WTC11 (cell line): ENCODE measurements around the gene AMER3. TPM values are rescaled to one million over a fixed set of nuclear protein-coding genes. Genes with fewer than 3 reads are reported as not detected.
A peak's percentile ranks its signal among the peaks of the same experiment; 100 is the strongest.

Source experiments
- ATAC-seq: fragments of 200-7000 bp; cut with Tn5 transposase; 2 replicates; pipeline ENCODE4 v1.10.0; 2021; ENCODE audit warnings: mild to moderate bottlenecking, moderate library complexity
- CTCF ChIA-PET: fragments of 300-600 bp; sonication (Branson Sonifier 250); formaldehyde crosslinking; loops from one replicate; lab custom pipeline; 2021; ENCODE audit warnings: antibody characterized with exemption; lab: Charles Lee
- POLR2A ChIA-PET: fragments of 350-600 bp; sonication (Branson Sonifier 250); formaldehyde crosslinking; loops from one replicate; lab custom pipeline; 2021; ENCODE audit warnings: antibody characterized with exemption; lab: Charles Lee
- DNase-seq: peaks from one replicate; pipeline ENCODE4 v3.0.0; 2021; ENCODE audit warnings: low spot score
- H3K27ac Mint-ChIP-seq: 2 replicates; pipeline ENCODE4 v1.8.0; 2021; ENCODE audit warnings: mixed read lengths
- H3K27me3 Mint-ChIP-seq: 2 replicates; pipeline ENCODE4 v1.8.0; 2021; ENCODE audit warnings: low read depth, mild to moderate bottlenecking, moderate library complexity, mixed read lengths
- H3K36me3 Mint-ChIP-seq: 2 replicates; pipeline ENCODE4 v1.8.0; 2021; ENCODE audit warnings: mixed read lengths
- H3K4me1 Mint-ChIP-seq: 2 replicates; pipeline ENCODE4 v1.8.0; 2022; ENCODE audit warnings: mixed read lengths
- H3K4me3 Mint-ChIP-seq: 2 replicates; pipeline ENCODE4 v1.8.0; 2021; ENCODE audit warnings: mild to moderate bottlenecking, moderate library complexity, mixed read lengths
- H3K9me3 Mint-ChIP-seq: 2 replicates; pipeline ENCODE4 v1.8.0; 2021; ENCODE audit warnings: mixed read lengths
- JAZF1 ChIP-seq: fragments of 250-450 bp; sonication (Bioruptor Pico); IDR thresholded peaks from 2 replicates; pipeline ENCODE4 v1.9.0; 2021; ENCODE audit warnings: moderate library complexity, mild to moderate bottlenecking, inconsistent platforms
- JUN ChIP-seq: sonication (generic); formaldehyde crosslinking; IDR thresholded peaks from 2 replicates; pipeline ENCODE4 v1.8.0; 2023; ENCODE audit warnings: mild to moderate bottlenecking, missing genetic modification reagents
- MYBL2 ChIP-seq: sonication (generic); formaldehyde crosslinking; IDR thresholded peaks from 2 replicates; pipeline ENCODE4 v1.8.1; 2023; ENCODE audit warnings: mild to moderate bottlenecking, moderate library complexity, missing genetic modification reagents
- NFE2L1 ChIP-seq: sonication (generic); formaldehyde crosslinking; IDR thresholded peaks from 2 replicates; pipeline ENCODE4 v1.8.1; 2023; ENCODE audit warnings: missing genetic modification reagents
- TEAD4 ChIP-seq: sonication (generic); formaldehyde crosslinking; IDR thresholded peaks from 2 replicates; pipeline ENCODE4 v1.8.0; 2022; ENCODE audit warnings: mild to moderate bottlenecking, missing genetic modification reagents
- ZBTB21 ChIP-seq: sonication (generic); formaldehyde crosslinking; IDR thresholded peaks from 2 replicates; pipeline ENCODE4 v1.8.1; 2023; ENCODE audit warnings: mild to moderate bottlenecking, missing genetic modification reagents, borderline replicate concordance
- ZNF317 ChIP-seq: sonication (generic); formaldehyde crosslinking; IDR thresholded peaks from 2 replicates; pipeline ENCODE4 v1.8.1; 2023; ENCODE audit warnings: low read depth, mild to moderate bottlenecking, moderate library complexity, missing genetic modification reagents, borderline replicate concordance
- total RNA-seq: library from RNA; stranded (reverse); gene quantifications from 3 replicates; pipeline ENCODE4 v1.2.3, GENCODE V29; 2021
- TF ChIP-seq, protein P1 (sequence below): fragments of 250-450 bp; sonication (Bioruptor Pico); conservative IDR thresholded peaks from 2 replicates; pipeline ENCODE4 v1.9.0; 2021; ENCODE audit warnings: mild to moderate bottlenecking
- TF ChIP-seq, protein P2 (sequence below): sonication (generic); formaldehyde crosslinking; IDR thresholded peaks from 2 replicates; pipeline ENCODE4 v1.8.1; 2022; ENCODE audit warnings: mild to moderate bottlenecking, missing genetic modification reagents, moderate library complexity, borderline replicate concordance
- TF ChIP-seq, protein P3 (sequence below): fragments of 250-450 bp; sonication (Bioruptor Pico); IDR thresholded peaks from 2 replicates; pipeline ENCODE4 v1.9.0; 2021; ENCODE audit warnings: mild to moderate bottlenecking
- TF ChIP-seq, protein P4 (sequence below): sonication (generic); formaldehyde crosslinking; IDR thresholded peaks from 2 replicates; pipeline ENCODE4 v1.8.0; 2023; ENCODE audit warnings: mild to moderate bottlenecking, missing genetic modification reagents
- TF ChIP-seq, protein P5 (sequence below): sonication (generic); formaldehyde crosslinking; IDR thresholded peaks from 2 replicates; pipeline ENCODE4 v1.8.0; 2022; ENCODE audit warnings: mild to moderate bottlenecking, missing genetic modification reagents
- TF ChIP-seq, protein P6 (sequence below): fragments of 200-600 bp; IDR thresholded peaks from 2 replicates; pipeline ENCODE4 v1.8.0; 2022; ENCODE audit warnings: antibody characterized with exemption

AMER3 gene
- total RNA-seq, 1 experiment from 2014 or later, result 0.13 TPM

DNA sequence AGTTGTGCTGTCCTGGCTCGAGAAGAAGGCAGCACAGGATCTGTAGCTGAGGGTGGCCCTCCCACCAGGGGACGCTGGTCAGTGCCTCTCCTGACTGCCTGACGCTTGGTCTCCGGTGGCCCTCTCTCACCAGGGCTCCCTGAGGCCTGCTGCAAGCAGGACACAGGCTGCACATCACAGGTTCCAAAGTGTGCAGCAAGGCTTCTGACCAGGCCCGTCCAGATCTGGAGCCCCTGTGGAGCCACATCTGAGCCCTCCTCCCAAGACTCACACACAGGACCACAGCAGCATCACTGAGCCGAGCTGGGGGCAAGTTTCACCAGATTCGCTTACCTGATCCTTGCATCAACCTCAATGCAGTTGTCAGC lies 12.1 kb downstream of the AMER3 start (continued):
- TF ChIP-seq JUN (CRISPR knock-in tag), result no peak
- TF ChIP-seq, protein P1, sequence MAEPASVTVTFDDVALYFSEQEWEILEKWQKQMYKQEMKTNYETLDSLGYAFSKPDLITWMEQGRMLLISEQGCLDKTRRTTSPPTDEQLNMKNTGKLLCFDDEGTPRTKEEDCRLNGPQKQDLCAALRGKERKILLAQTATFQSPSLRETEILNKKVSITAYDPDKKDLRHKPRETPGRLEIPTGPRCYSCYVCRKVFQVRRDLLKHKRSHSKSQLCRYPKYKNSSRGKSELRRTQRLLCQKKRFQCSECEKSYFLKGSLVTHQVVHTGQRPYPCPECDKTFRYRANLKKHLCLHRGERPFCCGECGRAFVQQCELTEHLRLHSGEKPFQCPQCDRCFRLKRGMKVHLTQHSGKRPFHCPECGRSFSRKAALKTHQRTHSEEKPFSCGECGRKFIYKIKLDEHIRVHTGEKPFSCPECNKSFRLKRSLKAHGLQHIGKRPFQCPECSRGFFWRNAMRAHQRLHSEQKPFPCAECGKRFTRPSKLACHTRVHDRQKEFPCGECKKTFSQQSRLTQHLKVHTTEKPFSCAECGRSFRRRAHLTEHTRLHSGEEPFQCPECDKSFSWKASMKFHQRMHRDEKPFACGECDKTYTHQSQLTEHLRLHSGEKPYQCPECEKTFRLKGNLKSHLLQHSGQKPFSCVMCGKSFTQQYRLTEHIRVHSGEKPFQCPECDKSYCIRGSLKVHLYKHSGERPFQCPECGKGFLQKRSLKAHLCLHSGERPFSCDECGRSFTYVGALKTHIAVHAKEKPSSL (CRISPR knock-in tag), result no peak

DNA sequence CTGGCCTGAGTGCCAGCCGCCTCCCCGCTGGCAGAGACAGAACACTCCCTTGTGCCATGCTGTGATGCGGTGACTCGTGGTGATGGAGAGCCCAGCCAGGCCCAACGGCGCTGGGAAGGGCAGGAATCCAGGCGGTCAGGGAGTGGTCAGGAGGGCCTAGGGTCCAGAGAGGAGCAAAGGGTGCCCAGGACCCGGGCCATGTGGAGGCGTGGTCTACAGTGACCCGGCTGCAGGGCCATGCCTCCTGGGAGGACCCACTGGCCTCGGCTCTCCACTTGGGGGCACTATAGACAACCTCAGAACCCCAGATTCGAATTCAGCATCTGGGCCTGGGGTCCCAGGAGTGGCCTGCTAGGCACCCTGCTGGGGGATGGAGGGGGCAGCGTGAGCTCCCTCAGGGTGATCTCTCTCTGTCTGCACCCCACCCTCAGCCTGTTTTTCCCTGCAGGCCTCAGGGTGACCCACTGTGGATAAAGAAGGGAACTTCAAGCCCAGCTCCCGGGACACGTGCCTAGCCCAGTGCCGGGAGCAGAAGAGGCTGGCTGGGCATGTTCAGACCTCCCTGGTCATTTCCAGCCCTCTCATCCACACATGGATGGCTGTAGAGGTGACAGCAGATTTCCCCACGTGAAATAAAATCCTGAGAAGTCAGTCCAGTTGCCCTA lies 13.0 kb downstream of the AMER3 start:
- H3K27me3 Mint-ChIP-seq, result no peaks in the 10 kb centered on the region
- DNase-seq, result peak; percentile 49

DNA sequence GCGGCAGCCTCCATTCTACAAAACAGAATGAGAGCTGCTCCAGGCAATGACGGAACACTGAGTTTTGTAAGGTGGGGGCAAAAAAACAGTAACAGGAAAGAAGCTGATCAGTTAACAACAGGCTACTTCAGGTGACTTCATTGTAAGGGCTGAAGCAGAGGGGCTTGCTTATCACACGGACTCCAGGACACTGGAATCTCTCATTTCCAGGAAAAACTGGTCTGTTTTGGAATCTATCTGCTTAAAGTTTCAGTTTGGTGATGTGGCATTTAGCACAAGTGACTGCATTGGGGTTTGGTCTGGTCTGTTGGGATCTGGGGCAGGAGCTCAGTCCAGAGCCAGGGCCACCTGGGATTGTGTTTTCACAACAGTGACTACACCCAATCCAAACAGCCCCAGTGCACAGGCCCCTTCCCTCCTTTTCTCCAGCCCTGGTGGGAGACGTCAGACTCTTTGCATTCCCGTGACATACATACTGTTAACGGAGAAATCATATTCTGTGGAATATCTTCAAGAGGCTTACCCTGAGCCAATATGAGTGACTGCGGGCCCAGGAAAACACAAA lies 14.1 kb downstream of the AMER3 start:
- Mint-ChIP-seq H3K27me3 (no peaks in the 10 kb centered on the region), H3K9me3 (peaks cover 13% of the 10 kb centered on the region)
- TF ChIP-seq NFE2L1, result no peak
- TF ChIP-seq, protein P2, sequence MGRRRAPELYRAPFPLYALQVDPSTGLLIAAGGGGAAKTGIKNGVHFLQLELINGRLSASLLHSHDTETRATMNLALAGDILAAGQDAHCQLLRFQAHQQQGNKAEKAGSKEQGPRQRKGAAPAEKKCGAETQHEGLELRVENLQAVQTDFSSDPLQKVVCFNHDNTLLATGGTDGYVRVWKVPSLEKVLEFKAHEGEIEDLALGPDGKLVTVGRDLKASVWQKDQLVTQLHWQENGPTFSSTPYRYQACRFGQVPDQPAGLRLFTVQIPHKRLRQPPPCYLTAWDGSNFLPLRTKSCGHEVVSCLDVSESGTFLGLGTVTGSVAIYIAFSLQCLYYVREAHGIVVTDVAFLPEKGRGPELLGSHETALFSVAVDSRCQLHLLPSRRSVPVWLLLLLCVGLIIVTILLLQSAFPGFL (CRISPR knock-in tag), result no peak
- no peak for TF ChIP-seq ZNF317 (CRISPR knock-in tag)
- no peak for TF ChIP-seq JAZF1 (CRISPR knock-in tag)
- no peak for TF ChIP-seq MYBL2 (CRISPR knock-in tag)
- no peak for TF ChIP-seq TEAD4 (CRISPR knock-in tag)
- TF ChIP-seq, protein P3, sequence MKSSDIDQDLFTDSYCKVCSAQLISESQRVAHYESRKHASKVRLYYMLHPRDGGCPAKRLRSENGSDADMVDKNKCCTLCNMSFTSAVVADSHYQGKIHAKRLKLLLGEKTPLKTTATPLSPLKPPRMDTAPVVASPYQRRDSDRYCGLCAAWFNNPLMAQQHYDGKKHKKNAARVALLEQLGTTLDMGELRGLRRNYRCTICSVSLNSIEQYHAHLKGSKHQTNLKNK, result no peak
- TF ChIP-seq, protein P4, sequence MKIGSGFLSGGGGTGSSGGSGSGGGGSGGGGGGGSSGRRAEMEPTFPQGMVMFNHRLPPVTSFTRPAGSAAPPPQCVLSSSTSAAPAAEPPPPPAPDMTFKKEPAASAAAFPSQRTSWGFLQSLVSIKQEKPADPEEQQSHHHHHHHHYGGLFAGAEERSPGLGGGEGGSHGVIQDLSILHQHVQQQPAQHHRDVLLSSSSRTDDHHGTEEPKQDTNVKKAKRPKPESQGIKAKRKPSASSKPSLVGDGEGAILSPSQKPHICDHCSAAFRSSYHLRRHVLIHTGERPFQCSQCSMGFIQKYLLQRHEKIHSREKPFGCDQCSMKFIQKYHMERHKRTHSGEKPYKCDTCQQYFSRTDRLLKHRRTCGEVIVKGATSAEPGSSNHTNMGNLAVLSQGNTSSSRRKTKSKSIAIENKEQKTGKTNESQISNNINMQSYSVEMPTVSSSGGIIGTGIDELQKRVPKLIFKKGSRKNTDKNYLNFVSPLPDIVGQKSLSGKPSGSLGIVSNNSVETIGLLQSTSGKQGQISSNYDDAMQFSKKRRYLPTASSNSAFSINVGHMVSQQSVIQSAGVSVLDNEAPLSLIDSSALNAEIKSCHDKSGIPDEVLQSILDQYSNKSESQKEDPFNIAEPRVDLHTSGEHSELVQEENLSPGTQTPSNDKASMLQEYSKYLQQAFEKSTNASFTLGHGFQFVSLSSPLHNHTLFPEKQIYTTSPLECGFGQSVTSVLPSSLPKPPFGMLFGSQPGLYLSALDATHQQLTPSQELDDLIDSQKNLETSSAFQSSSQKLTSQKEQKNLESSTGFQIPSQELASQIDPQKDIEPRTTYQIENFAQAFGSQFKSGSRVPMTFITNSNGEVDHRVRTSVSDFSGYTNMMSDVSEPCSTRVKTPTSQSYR (CRISPR knock-in tag), result no peak
- no peak for TF ChIP-seq ZBTB21
- TF ChIP-seq, protein P5, sequence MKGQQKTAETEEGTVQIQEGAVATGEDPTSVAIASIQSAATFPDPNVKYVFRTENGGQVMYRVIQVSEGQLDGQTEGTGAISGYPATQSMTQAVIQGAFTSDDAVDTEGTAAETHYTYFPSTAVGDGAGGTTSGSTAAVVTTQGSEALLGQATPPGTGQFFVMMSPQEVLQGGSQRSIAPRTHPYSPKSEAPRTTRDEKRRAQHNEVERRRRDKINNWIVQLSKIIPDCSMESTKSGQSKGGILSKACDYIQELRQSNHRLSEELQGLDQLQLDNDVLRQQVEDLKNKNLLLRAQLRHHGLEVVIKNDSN (CRISPR knock-in tag), result no peak
- TF ChIP-seq, all 79 proteins: peak for 0
- Mint-ChIP-seq H3K4me3 (no peak overlapping the region), H3K27ac (no peak overlapping the region), H3K36me3 (no peaks in the 10 kb centered on the region), H3K4me1 (peaks cover 7% of the 10 kb centered on the region; the same call in 1 of the 2 replicates)
- ATAC-seq, result no peak
- CTCF ChIA-PET, result interaction anchor here (0.7 to 1.1 kb wide), 6 partner anchors 11 to 160 kb away, joined by 3 to 4 read pairs (median 3); no protein-coding TSS in a partner anchor
- no peak for DNase-seq
- POLR2A ChIA-PET, result no interaction called here

More for the DNA sequence above, 13.0 kb downstream of the AMER3 start:
- Mint-ChIP-seq H3K4me1 (peaks cover 7% of the 10 kb centered on the region; the same call in 1 of the 2 replicates), H3K27ac (no peak overlapping the region), H3K4me3 (no peak overlapping the region), H3K36me3 (no peaks in the 10 kb centered on the region), H3K9me3 (peaks cover 12% of the 10 kb centered on the region)
- TF ChIP-seq, protein P6, sequence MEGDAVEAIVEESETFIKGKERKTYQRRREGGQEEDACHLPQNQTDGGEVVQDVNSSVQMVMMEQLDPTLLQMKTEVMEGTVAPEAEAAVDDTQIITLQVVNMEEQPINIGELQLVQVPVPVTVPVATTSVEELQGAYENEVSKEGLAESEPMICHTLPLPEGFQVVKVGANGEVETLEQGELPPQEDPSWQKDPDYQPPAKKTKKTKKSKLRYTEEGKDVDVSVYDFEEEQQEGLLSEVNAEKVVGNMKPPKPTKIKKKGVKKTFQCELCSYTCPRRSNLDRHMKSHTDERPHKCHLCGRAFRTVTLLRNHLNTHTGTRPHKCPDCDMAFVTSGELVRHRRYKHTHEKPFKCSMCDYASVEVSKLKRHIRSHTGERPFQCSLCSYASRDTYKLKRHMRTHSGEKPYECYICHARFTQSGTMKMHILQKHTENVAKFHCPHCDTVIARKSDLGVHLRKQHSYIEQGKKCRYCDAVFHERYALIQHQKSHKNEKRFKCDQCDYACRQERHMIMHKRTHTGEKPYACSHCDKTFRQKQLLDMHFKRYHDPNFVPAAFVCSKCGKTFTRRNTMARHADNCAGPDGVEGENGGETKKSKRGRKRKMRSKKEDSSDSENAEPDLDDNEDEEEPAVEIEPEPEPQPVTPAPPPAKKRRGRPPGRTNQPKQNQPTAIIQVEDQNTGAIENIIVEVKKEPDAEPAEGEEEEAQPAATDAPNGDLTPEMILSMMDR, result peak; percentile 39
- no peak for TF ChIP-seq ZBTB21
- ChIA-PET CTCF (interaction anchor here (0.7 to 1.5 kb wide), 7 partner anchors 10 to 161 kb away, joined by 3 to 7 read pairs (median 3); no protein-coding TSS in a partner anchor), POLR2A (no interaction called here)
- peak; percentile 71 for ATAC-seq
